DOHH2 (cell line): ENCODE measurements around the gene MACROD1.

Experiments
- EZH2phosphoT487 ChIP-seq: fragments of 200-600 bp; sonication (generic); IDR thresholded peaks from 2 replicates; pipeline ENCODE4 v1.6.1; 2017; ENCODE audit warnings: borderline replicate concordance, mild to moderate bottlenecking, antibody characterized with exemption, low read length, moderate library complexity, mixed read lengths
- TF ChIP-seq, protein P1 (sequence below): fragments of 200-600 bp; sonication (generic); IDR thresholded peaks from one replicate; pipeline ENCODE4 v1.5.1; 2014; ENCODE audit warnings: antibody characterized with exemption, mild to moderate bottlenecking, low read depth, low read length; ENCODE audit not compliant: poor library complexity, severe bottlenecking

DNA sequence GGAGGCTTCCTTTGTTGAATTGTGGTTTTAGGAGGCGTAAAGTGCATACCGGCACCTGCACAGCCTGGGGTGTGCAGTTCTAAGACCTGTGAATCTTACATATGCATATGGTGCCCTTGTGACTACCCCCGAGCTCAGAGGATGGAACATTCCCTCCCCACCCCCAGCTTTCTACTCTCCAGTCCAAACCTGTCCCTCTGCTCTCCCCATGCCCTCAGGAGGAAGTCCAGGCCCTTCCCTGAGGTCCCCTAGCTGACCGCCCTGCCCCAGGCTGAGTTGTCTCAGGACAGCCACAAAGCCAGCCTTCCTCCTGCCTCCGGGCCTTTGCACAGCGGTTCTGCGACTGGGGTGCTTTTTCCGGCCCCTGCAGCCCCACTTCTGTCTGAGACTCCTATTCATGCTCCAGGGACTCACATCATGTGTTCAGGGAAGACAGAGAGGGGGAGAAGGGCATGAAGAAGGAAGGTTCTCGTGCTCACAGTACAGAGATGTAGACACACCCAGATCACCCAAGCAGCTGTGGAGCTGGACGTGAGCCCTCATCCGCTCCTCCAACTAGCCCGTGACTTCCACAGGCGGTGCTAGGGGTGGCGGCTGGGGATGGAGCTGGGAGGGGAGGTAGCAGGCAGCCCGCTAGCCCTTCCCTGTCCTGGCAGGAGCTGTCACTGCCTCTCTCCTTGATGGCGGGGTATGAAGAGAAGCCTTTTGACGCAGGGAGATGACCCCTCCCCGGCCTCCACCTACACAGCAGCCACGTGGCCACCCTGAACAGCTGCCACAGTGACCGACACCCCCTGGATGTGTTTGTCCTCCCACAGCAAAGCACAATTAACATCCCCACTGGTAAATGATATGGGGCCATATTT, 79.4 kb downstream of the MACROD1 start:
- TF ChIP-seq, protein P1, sequence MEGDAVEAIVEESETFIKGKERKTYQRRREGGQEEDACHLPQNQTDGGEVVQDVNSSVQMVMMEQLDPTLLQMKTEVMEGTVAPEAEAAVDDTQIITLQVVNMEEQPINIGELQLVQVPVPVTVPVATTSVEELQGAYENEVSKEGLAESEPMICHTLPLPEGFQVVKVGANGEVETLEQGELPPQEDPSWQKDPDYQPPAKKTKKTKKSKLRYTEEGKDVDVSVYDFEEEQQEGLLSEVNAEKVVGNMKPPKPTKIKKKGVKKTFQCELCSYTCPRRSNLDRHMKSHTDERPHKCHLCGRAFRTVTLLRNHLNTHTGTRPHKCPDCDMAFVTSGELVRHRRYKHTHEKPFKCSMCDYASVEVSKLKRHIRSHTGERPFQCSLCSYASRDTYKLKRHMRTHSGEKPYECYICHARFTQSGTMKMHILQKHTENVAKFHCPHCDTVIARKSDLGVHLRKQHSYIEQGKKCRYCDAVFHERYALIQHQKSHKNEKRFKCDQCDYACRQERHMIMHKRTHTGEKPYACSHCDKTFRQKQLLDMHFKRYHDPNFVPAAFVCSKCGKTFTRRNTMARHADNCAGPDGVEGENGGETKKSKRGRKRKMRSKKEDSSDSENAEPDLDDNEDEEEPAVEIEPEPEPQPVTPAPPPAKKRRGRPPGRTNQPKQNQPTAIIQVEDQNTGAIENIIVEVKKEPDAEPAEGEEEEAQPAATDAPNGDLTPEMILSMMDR = no peak
- no peak for TF ChIP-seq EZH2phosphoT487
